HEK293 (cell line): ENCODE results near the gene UNC93A.

Source experiments
- CTCF ChIA-PET: fragments of 350-600 bp; formaldehyde crosslinking; extraction: SDS; loops from one replicate; lab custom pipeline; 2021; ENCODE audit warnings: antibody characterized with exemption; lab: Yijun Ruan, JAX
- POLR2A ChIA-PET: fragments of 300-600 bp; formaldehyde crosslinking; extraction: SDS; loops from one replicate; lab custom pipeline; 2020; ENCODE audit warnings: antibody characterized with exemption, inconsistent platforms; lab: Yijun Ruan, JAX
- H3K27ac ChIP-seq: fragments of 200-500 bp; sonication (Bioruptor generic); 2 replicates; pipeline ENCODE4 v1.5.1; 2014; ENCODE audit warnings: low read depth, low read length, control low read depth, inconsistent platforms; ENCODE audit errors: extremely low read depth
- H3K36me3 ChIP-seq, 2 experiments: fragments of 200-500 bp in 1 of 2; sonication (Bioruptor generic) in 1 of 2; 1 replicate in 1 of 2; 2 replicates in 1 of 2; pipeline ENCODE4 v1.5.1; 2014 to 2017; ENCODE audit warnings: inconsistent platforms in 2 of 2, low read length in 2 of 2; ENCODE audit not compliant: control insufficient read depth in 2 of 2, insufficient read depth in 1 of 2
- H3K4me1 ChIP-seq: fragments of 200-500 bp; sonication (Bioruptor generic); 2 replicates; pipeline ENCODE4 v1.5.1; 2014; ENCODE audit warnings: mild to moderate bottlenecking, low read length, inconsistent platforms; ENCODE audit not compliant: control insufficient read depth, insufficient read depth
- H3K4me3 ChIP-seq: 2 replicates; pipeline ENCODE4 v1.5.1; 2011; ENCODE audit warnings: low read depth, mild to moderate bottlenecking, control low read depth, low read length, moderate library complexity
- H3K9me3 ChIP-seq: fragments of 200-500 bp; sonication (Bioruptor generic); 2 replicates; pipeline ENCODE4 v1.5.1; 2014; ENCODE audit warnings: low read depth, low read length, inconsistent platforms; ENCODE audit not compliant: control insufficient read depth, insufficient read depth
- KLF16 ChIP-seq: fragments of 450-650 bp; formaldehyde crosslinking; IDR thresholded peaks from 2 replicates; pipeline ENCODE4 v1.5.1; 2017; ENCODE audit warnings: missing biosample characterization, missing genetic modification characterization
- PBX3 ChIP-seq: sonication (generic); formaldehyde crosslinking; IDR thresholded peaks from 2 replicates; pipeline ENCODE4 v1.8.1; 2022; ENCODE audit warnings: mild to moderate bottlenecking, moderate library complexity, missing genetic modification reagents
- SP7 ChIP-seq: fragments of 450-650 bp; formaldehyde crosslinking; IDR thresholded peaks from 2 replicates; pipeline ENCODE4 v1.5.1; 2016; ENCODE audit warnings: missing biosample characterization, missing genetic modification characterization
- TRIM28 ChIP-seq: IDR thresholded peaks from 2 replicates; pipeline ENCODE4 v1.6.1; 2011; ENCODE audit warnings: low read length, control low read depth, borderline replicate concordance
- ZFHX2 ChIP-seq: fragments of 450-650 bp; formaldehyde crosslinking; conservative IDR thresholded peaks from 2 replicates; pipeline ENCODE4 v1.5.1; 2016; ENCODE audit warnings: missing biosample characterization, missing genetic modification characterization
- ZNF121 ChIP-seq: fragments of 450-650 bp; formaldehyde crosslinking; IDR thresholded peaks from 2 replicates; pipeline ENCODE4 v1.5.1; 2016; ENCODE audit warnings: missing biosample characterization, missing genetic modification characterization
- ZNF133 ChIP-seq: fragments of 450-650 bp; formaldehyde crosslinking; IDR thresholded peaks from 2 replicates; pipeline ENCODE4 v1.5.1; 2016; ENCODE audit warnings: missing biosample characterization, missing genetic modification characterization
- ZNF148 ChIP-seq: fragments of 450-650 bp; formaldehyde crosslinking; IDR thresholded peaks from 2 replicates; pipeline ENCODE4 v1.5.0; 2017; ENCODE audit warnings: missing biosample characterization, missing genetic modification characterization, borderline replicate concordance
- ZNF169 ChIP-seq: fragments of 450-650 bp; formaldehyde crosslinking; IDR thresholded peaks from 2 replicates; pipeline ENCODE4 v1.5.1; 2016; ENCODE audit warnings: missing biosample characterization, missing genetic modification characterization
- ZNF18 ChIP-seq: fragments of 450-650 bp; formaldehyde crosslinking; IDR thresholded peaks from 2 replicates; pipeline ENCODE4 v1.5.1; 2016; ENCODE audit warnings: missing biosample characterization, missing genetic modification characterization
- ZNF391 ChIP-seq: fragments of 450-650 bp; formaldehyde crosslinking; IDR thresholded peaks from 2 replicates; pipeline ENCODE4 v1.5.1; 2016; ENCODE audit warnings: low read depth, missing biosample characterization, missing genetic modification characterization, borderline replicate concordance
- ZNF433 ChIP-seq: fragments of 450-650 bp; formaldehyde crosslinking; IDR thresholded peaks from 2 replicates; pipeline ENCODE4 v1.5.1; 2016; ENCODE audit warnings: missing biosample characterization, missing genetic modification characterization, low read depth
- ZNF449 ChIP-seq: fragments of 450-650 bp; formaldehyde crosslinking; IDR thresholded peaks from 2 replicates; pipeline ENCODE4 v1.5.1; 2017; ENCODE audit warnings: missing biosample characterization, mild to moderate bottlenecking, missing genetic modification characterization, moderate library complexity
- ZNF488 ChIP-seq: fragments of 450-650 bp; formaldehyde crosslinking; IDR thresholded peaks from 2 replicates; pipeline ENCODE4 v1.5.1; 2016; ENCODE audit warnings: missing biosample characterization, missing genetic modification characterization
- ZNF510 ChIP-seq: fragments of 450-650 bp; formaldehyde crosslinking; IDR thresholded peaks from 2 replicates; pipeline ENCODE4 v1.5.1; 2018; ENCODE audit warnings: mild to moderate bottlenecking, missing genetic modification characterization, missing biosample characterization; ENCODE audit not compliant: insufficient replicate concordance
- ZSCAN5A ChIP-seq: fragments of 450-650 bp; formaldehyde crosslinking; IDR thresholded peaks from 2 replicates; pipeline ENCODE4 v1.5.1; 2016; ENCODE audit warnings: missing biosample characterization, missing genetic modification characterization
- TF ChIP-seq, protein P1 (sequence below): fragments of 450-650 bp; formaldehyde crosslinking; IDR thresholded peaks from 2 replicates; pipeline ENCODE4 v1.5.1; 2017; ENCODE audit warnings: missing biosample characterization, missing genetic modification characterization
- TF ChIP-seq, protein P2 (sequence below): fragments of 450-650 bp; formaldehyde crosslinking; IDR thresholded peaks from 2 replicates; pipeline ENCODE4 v1.5.1; 2016; ENCODE audit warnings: missing biosample characterization, missing genetic modification characterization, borderline replicate concordance

UNC93A gene

DNA sequence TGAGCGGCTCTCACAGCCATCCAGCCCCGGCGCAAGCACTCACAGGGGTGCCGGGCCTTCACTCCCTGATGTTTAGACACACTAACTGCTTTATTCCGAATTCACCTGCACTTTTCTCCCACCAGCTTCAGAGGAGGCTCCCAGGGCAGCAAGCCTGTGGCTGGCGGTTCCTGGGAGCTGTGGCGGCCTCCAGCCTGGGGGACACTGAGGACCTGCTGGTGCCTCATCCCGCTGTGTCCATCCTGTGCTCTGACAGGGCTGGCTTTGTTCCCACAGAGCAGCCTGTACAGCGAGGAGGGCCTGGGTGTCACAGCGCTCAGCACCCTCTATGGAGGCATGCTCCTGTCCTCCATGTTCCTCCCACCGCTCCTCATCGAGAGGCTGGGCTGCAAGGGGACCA is 3.1 kb downstream of the UNC93A start (continued):
- TF ChIP-seq ZNF148 (tag by site-specific recombination) = no peak
- no peak for TF ChIP-seq ZNF121 (tag by site-specific recombination)
- TF ChIP-seq ZNF391 (tag by site-specific recombination) = no peak
- TF ChIP-seq, protein P1, sequence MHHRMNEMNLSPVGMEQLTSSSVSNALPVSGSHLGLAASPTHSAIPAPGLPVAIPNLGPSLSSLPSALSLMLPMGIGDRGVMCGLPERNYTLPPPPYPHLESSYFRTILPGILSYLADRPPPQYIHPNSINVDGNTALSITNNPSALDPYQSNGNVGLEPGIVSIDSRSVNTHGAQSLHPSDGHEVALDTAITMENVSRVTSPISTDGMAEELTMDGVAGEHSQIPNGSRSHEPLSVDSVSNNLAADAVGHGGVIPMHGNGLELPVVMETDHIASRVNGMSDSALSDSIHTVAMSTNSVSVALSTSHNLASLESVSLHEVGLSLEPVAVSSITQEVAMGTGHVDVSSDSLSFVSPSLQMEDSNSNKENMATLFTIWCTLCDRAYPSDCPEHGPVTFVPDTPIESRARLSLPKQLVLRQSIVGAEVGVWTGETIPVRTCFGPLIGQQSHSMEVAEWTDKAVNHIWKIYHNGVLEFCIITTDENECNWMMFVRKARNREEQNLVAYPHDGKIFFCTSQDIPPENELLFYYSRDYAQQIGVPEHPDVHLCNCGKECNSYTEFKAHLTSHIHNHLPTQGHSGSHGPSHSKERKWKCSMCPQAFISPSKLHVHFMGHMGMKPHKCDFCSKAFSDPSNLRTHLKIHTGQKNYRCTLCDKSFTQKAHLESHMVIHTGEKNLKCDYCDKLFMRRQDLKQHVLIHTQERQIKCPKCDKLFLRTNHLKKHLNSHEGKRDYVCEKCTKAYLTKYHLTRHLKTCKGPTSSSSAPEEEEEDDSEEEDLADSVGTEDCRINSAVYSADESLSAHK (tag by site-specific recombination) = no peak
- no peak for TF ChIP-seq ZSCAN5A
- no peak for TF ChIP-seq ZNF449
- no peak for TF ChIP-seq ZFHX2 (tag by site-specific recombination)
- TF ChIP-seq TRIM28 = no peak
- TF ChIP-seq, all 188 proteins: peak for 0

- no peaks in the 10 kb centered on the region for H3K4me1 ChIP-seq
- ChIA-PET CTCF (no interaction called here), POLR2A (no interaction called here)
- no peaks in the 10 kb centered on the region for H3K36me3 ChIP-seq
- no peak overlapping the region for H3K4me3 ChIP-seq
- H3K27ac ChIP-seq = no peak overlapping the region
- no peaks in the 10 kb centered on the region for H3K9me3 ChIP-seq
- no peak for TF ChIP-seq ZNF133 (tag by site-specific recombination)
- TF ChIP-seq ZNF510 = no peak
- TF ChIP-seq ZNF18 (tag by site-specific recombination) = no peak
- TF ChIP-seq ZNF169 = no peak
- TF ChIP-seq PBX3 = no peak
- TF ChIP-seq ZNF488 = no peak
- no peak for TF ChIP-seq SP7 (tag by site-specific recombination)
- TF ChIP-seq ZNF433 (tag by site-specific recombination) = no peak
- TF ChIP-seq, protein P2, sequence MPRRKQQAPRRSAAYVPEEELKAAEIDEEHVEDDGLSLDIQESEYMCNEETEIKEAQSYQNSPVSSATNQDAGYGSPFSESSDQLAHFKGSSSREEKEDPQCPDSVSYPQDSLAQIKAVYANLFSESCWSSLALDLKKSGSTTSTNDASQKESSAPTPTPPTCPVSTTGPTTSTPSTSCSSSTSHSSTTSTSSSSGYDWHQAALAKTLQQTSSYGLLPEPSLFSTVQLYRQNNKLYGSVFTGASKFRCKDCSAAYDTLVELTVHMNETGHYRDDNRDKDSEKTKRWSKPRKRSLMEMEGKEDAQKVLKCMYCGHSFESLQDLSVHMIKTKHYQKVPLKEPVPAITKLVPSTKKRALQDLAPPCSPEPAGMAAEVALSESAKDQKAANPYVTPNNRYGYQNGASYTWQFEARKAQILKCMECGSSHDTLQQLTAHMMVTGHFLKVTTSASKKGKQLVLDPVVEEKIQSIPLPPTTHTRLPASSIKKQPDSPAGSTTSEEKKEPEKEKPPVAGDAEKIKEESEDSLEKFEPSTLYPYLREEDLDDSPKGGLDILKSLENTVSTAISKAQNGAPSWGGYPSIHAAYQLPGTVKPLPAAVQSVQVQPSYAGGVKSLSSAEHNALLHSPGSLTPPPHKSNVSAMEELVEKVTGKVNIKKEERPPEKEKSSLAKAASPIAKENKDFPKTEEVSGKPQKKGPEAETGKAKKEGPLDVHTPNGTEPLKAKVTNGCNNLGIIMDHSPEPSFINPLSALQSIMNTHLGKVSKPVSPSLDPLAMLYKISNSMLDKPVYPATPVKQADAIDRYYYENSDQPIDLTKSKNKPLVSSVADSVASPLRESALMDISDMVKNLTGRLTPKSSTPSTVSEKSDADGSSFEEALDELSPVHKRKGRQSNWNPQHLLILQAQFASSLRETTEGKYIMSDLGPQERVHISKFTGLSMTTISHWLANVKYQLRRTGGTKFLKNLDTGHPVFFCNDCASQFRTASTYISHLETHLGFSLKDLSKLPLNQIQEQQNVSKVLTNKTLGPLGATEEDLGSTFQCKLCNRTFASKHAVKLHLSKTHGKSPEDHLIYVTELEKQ (tag by site-specific recombination) = no peak
- no peak for TF ChIP-seq KLF16 (tag by site-specific recombination)
These were observed 3.8 kb downstream of the UNC93A start for GRCh38 chr6:167294651-167295494.
